OCI-LY7 (cell line): ENCODE results near the gene SH2D3A. TPM values are rescaled to one million over a fixed set of nuclear protein-coding genes. Genes with fewer than 3 reads are reported as not detected.

ENCODE experiments used
- BruUV-seq: library from RNA; stranded (reverse); fragments of 400-500 nt; replicated peaks from 2 replicates; lab custom pipeline; 2021; lab: Mats Ljungman, UMichigan
- CTCF ChIA-PET: fragments of 300-600 bp; sonication (Branson Sonifier 250); formaldehyde crosslinking; loops from one replicate; lab custom pipeline; 2022; ENCODE audit warnings: antibody characterized with exemption; ENCODE audit not compliant: unreplicated experiment; lab: Charles Lee
- POLR2A ChIA-PET: fragments of 300-600 bp; sonication (Branson Sonifier 250); formaldehyde crosslinking; loops from one replicate; lab custom pipeline; 2022; ENCODE audit warnings: antibody characterized with exemption; lab: Charles Lee
- DNase-seq: peaks from one replicate; pipeline ENCODE4 v3.0.0-alpha.2; 2015; ENCODE audit warnings: low spot score
- H2AFZ ChIP-seq: fragments of 200-600 bp; sonication (generic), shearing (Covaris generic); 2 replicates; pipeline ENCODE4 v1.6.1; 2014; ENCODE audit warnings: mild to moderate bottlenecking, antibody characterized with exemption, low read length, moderate library complexity
- H3K27ac ChIP-seq: fragments of 200-600 bp; sonication (generic); 2 replicates; pipeline ENCODE4 v1.5.1; 2014; ENCODE audit warnings: mixed run types, low read depth, mild to moderate bottlenecking, moderate library complexity, low read length, inconsistent platforms; ENCODE audit not compliant: poor library complexity, severe bottlenecking
- H3K36me3 ChIP-seq: fragments of 200-600 bp; sonication (generic); 2 replicates; pipeline ENCODE4 v1.6.1; 2014; ENCODE audit warnings: mild to moderate bottlenecking, antibody characterized with exemption, low read length, moderate library complexity, mixed read lengths; ENCODE audit not compliant: insufficient read depth
- H3K4me1 ChIP-seq: fragments of 200-600 bp; sonication (generic); 2 replicates; pipeline ENCODE4 v1.5.1; 2014; ENCODE audit warnings: mild to moderate bottlenecking, low read length; ENCODE audit not compliant: insufficient read depth, poor library complexity, severe bottlenecking
- H3K4me2 ChIP-seq: fragments of 200-600 bp; sonication (generic); 2 replicates; pipeline ENCODE4 v1.6.1; 2014; ENCODE audit warnings: mild to moderate bottlenecking, low read length
- H3K4me3 ChIP-seq: fragments of 200-600 bp; sonication (generic); 2 replicates; pipeline ENCODE4 v1.5.1; 2014; ENCODE audit warnings: mild to moderate bottlenecking, low read depth, low read length; ENCODE audit not compliant: poor library complexity, severe bottlenecking
- H3K79me2 ChIP-seq: fragments of 200-600 bp; sonication (generic); 2 replicates; pipeline ENCODE4 v1.6.1; 2016; ENCODE audit warnings: low read depth, mild to moderate bottlenecking, low read length, moderate library complexity, mixed read lengths; ENCODE audit not compliant: insufficient read depth
- H3K9me2 ChIP-seq: fragments of 200-600 bp; sonication (generic); 2 replicates; pipeline ENCODE4 v1.6.1; 2016; ENCODE audit warnings: mild to moderate bottlenecking, low read length, mixed read lengths; ENCODE audit not compliant: insufficient read depth
- H3K9me3 ChIP-seq: fragments of 200-600 bp; sonication (generic); 2 replicates; pipeline ENCODE4 v1.6.1; 2014; ENCODE audit warnings: mild to moderate bottlenecking, mixed run types, low read length, mixed read lengths
- H4K20me1 ChIP-seq: fragments of 200-600 bp; sonication (generic); 2 replicates; pipeline ENCODE4 v1.6.1; 2014; ENCODE audit warnings: mild to moderate bottlenecking, antibody characterized with exemption, low read length, moderate library complexity, mixed read lengths; ENCODE audit not compliant: insufficient read depth
- CTCF ChIP-seq: fragments of 200-600 bp; sonication (generic); conservative IDR thresholded peaks from 2 replicates; pipeline ENCODE4 v1.5.1; 2014; ENCODE audit warnings: mild to moderate bottlenecking, antibody characterized with exemption, low read length, moderate library complexity, mixed read lengths
- EZH2phosphoT487 ChIP-seq: fragments of 200-600 bp; sonication (generic); IDR thresholded peaks from 2 replicates; pipeline ENCODE4 v1.6.1; 2018; ENCODE audit warnings: low read depth, borderline replicate concordance, mild to moderate bottlenecking, mixed run types, antibody characterized with exemption, low read length, moderate library complexity, mixed read lengths
- intact Hi-C: fragments of 100-400 bp; cut with micrococcal nuclease; formaldehyde crosslinking; loops from one replicate; pipeline ENCODE4 v1.10.0; 2022; ENCODE audit not compliant: unreplicated experiment
- total RNA-seq, 2 experiments: library from RNA; depleted of rRNA in 1 of 2; stranded (reverse); fragments of >200 nt in 1 of 2; shearing (Covaris generic) in 1 of 2; gene quantifications; 2 replicates each; pipeline ENCODE4 v1.2.3, GENCODE V29; 2014 to 2022

Gene SH2D3A
- total RNA-seq, 2 experiments from 2014 or later = 7.8 to 13.3 TPM

- intact Hi-C loops = no loop called here
- peak overlapping the region; percentile 75 for H3K4me3 ChIP-seq
- no peaks in the 10 kb centered on the region for H3K36me3 ChIP-seq
- peaks cover 7% of the 10 kb centered on the region; the same call in 1 of the 2 replicates for H3K79me2 ChIP-seq
- POLR2A ChIA-PET = no interaction called here
- peaks cover 44% of the 10 kb centered on the region for H3K4me1 ChIP-seq
- BruUV-seq = no TSS peak
- H2AFZ ChIP-seq = peak overlapping the region; percentile 69; the same call in 1 of the 2 replicates
- H3K27ac ChIP-seq = peak overlapping the region; percentile 64
- CTCF ChIA-PET = no interaction called here
- H4K20me1 ChIP-seq = no peaks in the 10 kb centered on the region
- peak overlapping the region; percentile 93 for H3K4me2 ChIP-seq
- H3K9me2 ChIP-seq = no peaks in the 10 kb centered on the region
- H3K9me3 ChIP-seq = no peaks in the 10 kb centered on the region
- TF ChIP-seq CTCF (no peak), EZH2phosphoT487 (no peak)
- peak; percentile 64 for DNase-seq
Measured at GRCh38 chr19:6740589-6741343, 26.5 kb downstream of the SH2D3A start.

- intact Hi-C loops = loop anchor here (5.0 kb wide), 1 partner anchor 138 kb away; no protein-coding TSS in a partner anchor
- peak; percentile 43 for DNase-seq
- ChIA-PET CTCF (no interaction called here), POLR2A (interaction anchor here (0.6 to 1.0 kb wide), 2 partner anchors 97 to 100 kb away, joined by 3 to 4 read pairs; no protein-coding TSS in a partner anchor)
- Histone ChIP-seq H3K9me2 (no peaks in the 10 kb centered on the region), H3K9me3 (no peaks in the 10 kb centered on the region), H3K79me2 (peaks cover 13% of the 10 kb centered on the region; the same call in 1 of the 2 replicates), H3K36me3 (no peaks in the 10 kb centered on the region), H3K4me1 (peaks cover 51% of the 10 kb centered on the region), H3K4me2 (peak overlapping the region; percentile 93), H2AFZ (peak overlapping the region; percentile 69), H3K27ac (peak overlapping the region; percentile 64), H3K4me3 (peak overlapping the region; percentile 75), H4K20me1 (no peaks in the 10 kb centered on the region)
- no peak for TF ChIP-seq CTCF
- TF ChIP-seq EZH2phosphoT487 = no peak
- BruUV-seq = no TSS peak
Measured at GRCh38 chr19:6739883-6740588, 27.2 kb downstream of the SH2D3A start.
